GM12878 (cell line): ENCODE data around the gene IRGQ. TPM values are rescaled to one million over a fixed set of nuclear protein-coding genes. Genes with fewer than 3 reads are reported as not detected.
A peak's percentile ranks its signal among the peaks of the same experiment; 100 is the strongest.

Experiments used
- ATAC-seq: fragments of 200-7000 bp; cut with Tn5 transposase; 3 replicates; pipeline ENCODE4 v1.9.1; 2020; ENCODE audit warnings: mild to moderate bottlenecking, moderate library complexity
- BruUV-seq: library from RNA; stranded (reverse); fragments of 400-500 nt; replicated peaks from 2 replicates; lab custom pipeline; 2021; lab: Mats Ljungman, UMichigan
- CTCF ChIA-PET: fragments of 300-600 bp; sonication (Branson Sonifier 250); formaldehyde crosslinking; extraction: SDS; loops from one replicate; lab custom pipeline; 2021; ENCODE audit warnings: inconsistent platforms; lab: Yijun Ruan, JAX
- POLR2A ChIA-PET: fragments of 350-600 bp; formaldehyde crosslinking; extraction: SDS; loops from one replicate; lab custom pipeline; 2021; ENCODE audit warnings: inconsistent platforms; lab: Charles Lee
- RAD21 ChIA-PET: fragments of 300-600 bp; sonication (Branson Sonifier 250); formaldehyde crosslinking; loops from one replicate; lab custom pipeline; 2023; ENCODE audit warnings: antibody characterized with exemption; ENCODE audit not compliant: unreplicated experiment; lab: Charles Lee
- SMC1A ChIA-PET: fragments of 300-600 bp; sonication (Branson Sonifier 250); formaldehyde crosslinking; loops from one replicate; lab custom pipeline; 2023; ENCODE audit not compliant: unreplicated experiment, uncharacterized antibody; lab: Charles Lee
- DNase-seq: peaks from one replicate; pipeline ENCODE4 v3.0.0-alpha.2; 2011; ENCODE audit warnings: low read depth, low spot score
- FAIRE-seq: peaks from 3 replicates; lab custom pipeline; 2011; peaks lifted over from hg19 to GRCh38; lab: Jason Lieb, UNC
- H2AFZ ChIP-seq: 2 replicates; pipeline ENCODE4 v1.6.0; 2011; ENCODE audit warnings: low read depth, low read length, control low read depth; ENCODE audit not compliant: control insufficient read depth
- H3K27ac ChIP-seq: 2 replicates; pipeline ENCODE4 v1.5.1; 2011; ENCODE audit warnings: control low read depth; ENCODE audit not compliant: control insufficient read depth, insufficient read depth
- H3K27me3 ChIP-seq, 2 experiments: replicated peaks in 1 of 2; 2 replicates each; pipeline versions ENCODE4 v1.6.0 to v1.6.1; 2011; ENCODE audit warnings: low read length in 1 of 2; ENCODE audit not compliant: control insufficient read depth in 2 of 2, insufficient read depth in 2 of 2
- H3K36me3 ChIP-seq, 2 experiments: 2 replicates each; pipeline ENCODE4 v1.5.1; 2011; ENCODE audit warnings: low read length in 1 of 2; ENCODE audit not compliant: control insufficient read depth in 2 of 2, insufficient read depth in 2 of 2
- H3K4me1 ChIP-seq: 2 replicates; pipeline ENCODE4 v1.6.1; 2011; ENCODE audit warnings: mild to moderate bottlenecking, low read length, moderate library complexity, mixed read lengths; ENCODE audit not compliant: control insufficient read depth, insufficient read depth
- H3K4me2 ChIP-seq: 2 replicates; pipeline ENCODE4 v1.6.0; 2011; ENCODE audit warnings: control low read depth; ENCODE audit not compliant: control insufficient read depth, insufficient read depth
- H3K4me3 ChIP-seq: fragments of 200-600 bp; sonication (generic); 2 replicates; pipeline ENCODE4 v1.5.1; 2016
- H3K79me2 ChIP-seq: 2 replicates; pipeline ENCODE4 v1.6.0; 2011; ENCODE audit warnings: low read length; ENCODE audit not compliant: control insufficient read depth, insufficient read depth
- H3K9ac ChIP-seq: 2 replicates; pipeline ENCODE4 v1.8.0; 2011; ENCODE audit warnings: low read length, control low read depth, mixed read lengths; ENCODE audit not compliant: control insufficient read depth, insufficient read depth
- H3K9me3 ChIP-seq: replicated peaks from 3 replicates; pipeline ENCODE4 v1.5.1; 2011; ENCODE audit warnings: mild to moderate bottlenecking, low read length; ENCODE audit not compliant: control insufficient read depth, insufficient read depth
- H4K20me1 ChIP-seq: 2 replicates; pipeline ENCODE4 v1.6.0; 2011; ENCODE audit not compliant: control insufficient read depth, insufficient read depth
- BMI1 ChIP-seq: fragments of 450-650 bp; IDR thresholded peaks from 2 replicates; pipeline ENCODE4 v1.6.1; 2016; ENCODE audit warnings: mild to moderate bottlenecking, moderate library complexity, borderline replicate concordance
- CHD4 ChIP-seq: fragments of 200-600 bp; sonication (generic); IDR thresholded peaks from 2 replicates; pipeline ENCODE4 v1.6.1; 2016; ENCODE audit warnings: mild to moderate bottlenecking
- CREB1 ChIP-seq: IDR thresholded peaks from 2 replicates; pipeline ENCODE4 v1.6.1; 2012; ENCODE audit warnings: low read depth, mild to moderate bottlenecking, inconsistent platforms
- HDAC2 ChIP-seq: fragments of 200-600 bp; sonication (generic); IDR thresholded peaks from 2 replicates; pipeline ENCODE4 v1.6.1; 2017
- HDGF ChIP-seq: fragments of 450-650 bp; IDR thresholded peaks from 2 replicates; pipeline ENCODE4 v1.6.1; 2016; ENCODE audit warnings: antibody characterized with exemption
- NFXL1 ChIP-seq: fragments of 450-650 bp; IDR thresholded peaks from 2 replicates; pipeline ENCODE4 v1.6.1; 2017; ENCODE audit warnings: antibody characterized with exemption, mild to moderate bottlenecking, borderline replicate concordance
- POU2F2 ChIP-seq: IDR thresholded peaks from 3 replicates; pipeline ENCODE4 v1.6.1; 2011; ENCODE audit warnings: low read depth, mild to moderate bottlenecking, low read length, borderline replicate concordance
- SRF ChIP-seq, 2 experiments: IDR thresholded peaks; 2 replicates each; pipeline ENCODE4 v1.6.1; 2011; ENCODE audit warnings: low read depth in 2 of 2, low read length in 2 of 2, mild to moderate bottlenecking in 1 of 2, moderate library complexity in 1 of 2
- WGBS: methylation state at CpG from one replicate; pipeline ENCODE4 v1.1.6; 2016; ENCODE audit warnings: low lambda C conversion rate; ENCODE audit not compliant: insufficient replicate concordance, insufficient coverage; ENCODE audit errors: missing lambda C conversion rate; 5-methylcytosine and 5-hydroxymethylcytosine counted together
- in situ Hi-C: fragments of 300-500 bp; cut with MboI; formaldehyde crosslinking; loops from 9 replicates; pipeline ENCODE4 v1.14.3; 2018; ENCODE audit warnings: mixed read lengths
- intact Hi-C: fragments of 100-400 bp; cut with micrococcal nuclease; formaldehyde crosslinking; loops from one replicate; pipeline ENCODE4 v1.14.2; 2022; ENCODE audit not compliant: unreplicated experiment
- polyA plus RNA-seq, 11 experiments: library from polyadenylated mRNA; depleted of rRNA in 4 of 11; unstranded in 6 of 11; stranded (reverse) in 5 of 11; fragments of >200 nt; fragmentation: Nextera tagmentation in 4 of 11; fragmentation: Illumina TruSeq in 1 of 11; extraction: Ambion mirVana in 4 of 11; extraction: Trizol in 1 of 11; gene quantifications; 1 replicate in 1 of 11; 2 replicates in 10 of 11; pipeline versions ENCODE4 v1.2.1 to v1.2.3, GENCODE V29; 2011 to 2016; ENCODE audit warnings: inconsistent platforms in 2 of 11, missing spikeins in 2 of 11, low read depth in 1 of 11
- total RNA-seq, 4 experiments: library from RNA; depleted of rRNA in 3 of 4; stranded (reverse); fragments of >200 nt in 3 of 4; fragmentation: Illumina TruSeq in 1 of 4; extraction: Trizol in 1 of 4; gene quantifications; 2 replicates each; pipeline versions ENCODE4 v1.2.1 to v1.2.3, GENCODE V29; 2013 to 2021
- TF ChIP-seq, protein P1 (sequence below): fragments of 450-650 bp; IDR thresholded peaks from 2 replicates; pipeline ENCODE4 v1.6.1; 2016; ENCODE audit warnings: mild to moderate bottlenecking
- TF ChIP-seq, protein P2 (sequence below): IDR thresholded peaks from 2 replicates; pipeline ENCODE4 v1.6.1; 2011; ENCODE audit warnings: borderline replicate concordance, low read depth, mild to moderate bottlenecking, moderate library complexity, low read length; ENCODE audit not compliant: insufficient read depth, poor library complexity, severe bottlenecking
- TF ChIP-seq, protein P3 (sequence below): fragments of 450-650 bp; IDR thresholded peaks from 2 replicates; pipeline ENCODE4 v1.6.1; 2016; ENCODE audit warnings: mild to moderate bottlenecking, moderate library complexity, borderline replicate concordance

IRGQ gene
- total and polyA plus RNA-seq, 10 of the 15 experiments (the other 5 are each of a cell fraction or from before 2014, with no cell fraction given), result 3.3 to 20.8 (median 9.0) TPM

DNA sequence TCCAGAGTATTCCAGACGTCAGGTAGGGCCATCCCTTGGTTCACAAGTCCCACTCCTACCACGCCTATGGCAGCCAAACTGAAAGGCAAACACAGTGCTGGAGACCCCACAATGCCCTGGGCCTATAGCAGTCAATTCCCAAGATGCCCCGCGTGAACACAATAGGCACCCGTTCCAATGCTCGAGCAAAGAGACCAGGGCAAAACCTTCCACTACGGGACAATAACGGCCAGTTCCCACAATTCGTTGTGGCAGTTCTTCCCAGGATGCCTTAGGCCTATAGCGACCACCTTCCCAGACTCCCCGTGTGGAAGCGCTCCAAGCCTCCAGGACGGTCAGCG, 23.0 kb upstream of the IRGQ start (continued):
- TF ChIP-seq, protein P1, sequence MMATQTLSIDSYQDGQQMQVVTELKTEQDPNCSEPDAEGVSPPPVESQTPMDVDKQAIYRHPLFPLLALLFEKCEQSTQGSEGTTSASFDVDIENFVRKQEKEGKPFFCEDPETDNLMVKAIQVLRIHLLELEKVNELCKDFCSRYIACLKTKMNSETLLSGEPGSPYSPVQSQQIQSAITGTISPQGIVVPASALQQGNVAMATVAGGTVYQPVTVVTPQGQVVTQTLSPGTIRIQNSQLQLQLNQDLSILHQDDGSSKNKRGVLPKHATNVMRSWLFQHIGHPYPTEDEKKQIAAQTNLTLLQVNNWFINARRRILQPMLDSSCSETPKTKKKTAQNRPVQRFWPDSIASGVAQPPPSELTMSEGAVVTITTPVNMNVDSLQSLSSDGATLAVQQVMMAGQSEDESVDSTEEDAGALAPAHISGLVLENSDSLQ, result no peak
- TF ChIP-seq HDGF (peak; percentile 27; the same call in 1 of the 2 replicates), SRF (IDR thresholded peaks at IDR 0.05; ENCODE audit: low read depth in 2 of 2, low read length in 2 of 2) (no peak)

DNA sequence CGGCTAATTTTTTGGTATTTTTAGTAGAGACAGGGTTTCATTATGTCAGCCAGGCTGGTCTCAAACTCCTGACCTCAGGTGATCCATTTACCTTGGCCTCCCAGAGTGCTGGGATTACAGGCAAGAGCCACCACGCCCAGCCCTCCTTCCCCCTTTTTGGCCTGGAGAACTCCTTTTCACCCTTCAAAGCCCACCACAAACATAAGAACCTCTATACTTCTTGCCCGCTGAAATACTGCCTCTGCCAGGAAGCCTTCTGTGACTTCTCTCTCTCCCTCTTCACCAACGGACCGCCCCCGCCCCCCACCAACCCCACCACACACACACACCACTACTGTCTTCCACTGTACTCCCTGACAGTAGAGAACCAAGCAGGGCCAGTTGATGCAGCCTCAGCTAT, 21.0 kb upstream of the IRGQ start:
- Histone ChIP-seq H3K4me1 (peaks cover 6% of the 10 kb centered on the region; the same call in 1 of the 2 replicates), H3K9me3 (no peaks in the 10 kb centered on the region)
- DNase-seq, result no peak
- TF ChIP-seq, protein P2, sequence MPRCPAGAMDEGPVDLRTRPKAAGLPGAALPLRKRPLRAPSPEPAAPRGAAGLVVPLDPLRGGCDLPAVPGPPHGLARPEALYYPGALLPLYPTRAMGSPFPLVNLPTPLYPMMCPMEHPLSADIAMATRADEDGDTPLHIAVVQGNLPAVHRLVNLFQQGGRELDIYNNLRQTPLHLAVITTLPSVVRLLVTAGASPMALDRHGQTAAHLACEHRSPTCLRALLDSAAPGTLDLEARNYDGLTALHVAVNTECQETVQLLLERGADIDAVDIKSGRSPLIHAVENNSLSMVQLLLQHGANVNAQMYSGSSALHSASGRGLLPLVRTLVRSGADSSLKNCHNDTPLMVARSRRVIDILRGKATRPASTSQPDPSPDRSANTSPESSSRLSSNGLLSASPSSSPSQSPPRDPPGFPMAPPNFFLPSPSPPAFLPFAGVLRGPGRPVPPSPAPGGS, result no peak
- no peak for TF ChIP-seq NFXL1
- TF ChIP-seq, protein P3, sequence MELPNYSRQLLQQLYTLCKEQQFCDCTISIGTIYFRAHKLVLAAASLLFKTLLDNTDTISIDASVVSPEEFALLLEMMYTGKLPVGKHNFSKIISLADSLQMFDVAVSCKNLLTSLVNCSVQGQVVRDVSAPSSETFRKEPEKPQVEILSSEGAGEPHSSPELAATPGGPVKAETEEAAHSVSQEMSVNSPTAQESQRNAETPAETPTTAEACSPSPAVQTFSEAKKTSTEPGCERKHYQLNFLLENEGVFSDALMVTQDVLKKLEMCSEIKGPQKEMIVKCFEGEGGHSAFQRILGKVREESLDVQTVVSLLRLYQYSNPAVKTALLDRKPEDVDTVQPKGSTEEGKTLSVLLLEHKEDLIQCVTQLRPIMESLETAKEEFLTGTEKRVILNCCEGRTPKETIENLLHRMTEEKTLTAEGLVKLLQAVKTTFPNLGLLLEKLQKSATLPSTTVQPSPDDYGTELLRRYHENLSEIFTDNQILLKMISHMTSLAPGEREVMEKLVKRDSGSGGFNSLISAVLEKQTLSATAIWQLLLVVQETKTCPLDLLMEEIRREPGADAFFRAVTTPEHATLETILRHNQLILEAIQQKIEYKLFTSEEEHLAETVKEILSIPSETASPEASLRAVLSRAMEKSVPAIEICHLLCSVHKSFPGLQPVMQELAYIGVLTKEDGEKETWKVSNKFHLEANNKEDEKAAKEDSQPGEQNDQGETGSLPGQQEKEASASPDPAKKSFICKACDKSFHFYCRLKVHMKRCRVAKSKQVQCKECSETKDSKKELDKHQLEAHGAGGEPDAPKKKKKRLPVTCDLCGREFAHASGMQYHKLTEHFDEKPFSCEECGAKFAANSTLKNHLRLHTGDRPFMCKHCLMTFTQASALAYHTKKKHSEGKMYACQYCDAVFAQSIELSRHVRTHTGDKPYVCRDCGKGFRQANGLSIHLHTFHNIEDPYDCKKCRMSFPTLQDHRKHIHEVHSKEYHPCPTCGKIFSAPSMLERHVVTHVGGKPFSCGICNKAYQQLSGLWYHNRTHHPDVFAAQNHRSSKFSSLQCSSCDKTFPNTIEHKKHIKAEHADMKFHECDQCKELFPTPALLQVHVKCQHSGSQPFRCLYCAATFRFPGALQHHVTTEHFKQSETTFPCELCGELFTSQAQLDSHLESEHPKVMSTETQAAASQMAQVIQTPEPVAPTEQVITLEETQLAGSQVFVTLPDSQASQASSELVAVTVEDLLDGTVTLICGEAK, result no peak
- TF ChIP-seq CREB1, result no peak
- no peak for TF ChIP-seq BMI1
- no peak for TF ChIP-seq HDAC2
- TF ChIP-seq CHD4, result no peak
- TF ChIP-seq POU2F2, result no peak
- TF ChIP-seq, all 136 proteins: peak for 0
- no peak overlapping the region for H3K4me2 ChIP-seq
- no peak for ATAC-seq
- H2AFZ ChIP-seq, result no peak overlapping the region
- in situ Hi-C loops (no loop called here), intact Hi-C loops (no loop called here)
- ChIA-PET POLR2A (no interaction called here), CTCF (interaction anchor here (0.5 to 1.9 kb wide), 2 partner anchors 22 to 270 kb away, joined by 3 to 6 read pairs; no protein-coding TSS in a partner anchor), RAD21 (interaction anchor here (1.3 kb wide), 1 partner anchor 21 kb away, joined by 3 read pairs; the partner anchor contains the start of genes IRGQ and ZNF576), SMC1A (interaction anchor here (0.6 to 1.7 kb wide), 2 partner anchors 11 to 229 kb away, joined by 3 read pairs; no protein-coding TSS in a partner anchor)
- H4K20me1 ChIP-seq, result no peaks in the 10 kb centered on the region
- WGBS, result 82% methylated on average over 6 of the region's 6 CpGs
- peaks cover 20% of the 10 kb centered on the region for H3K79me2 ChIP-seq
- H3K27ac ChIP-seq, result no peak overlapping the region
- H3K9ac ChIP-seq, result no peak overlapping the region
- H3K27me3 ChIP-seq, result no peaks in the 10 kb centered on the region
- no peak for FAIRE-seq
- peaks cover 2 to 5% of the 10 kb centered on the region in 2 experiments; a peak in 3 of 4 replicates for H3K36me3 ChIP-seq
- no peak overlapping the region for H3K4me3 ChIP-seq
- BruUV-seq, result no TSS peak
